Right lobe of liver (tissue), 6 donors: Measurements from ENCODE around the gene PM20D2. TPM values are rescaled to one million over a fixed set of nuclear protein-coding genes. Genes with fewer than 3 reads are reported as not detected.

ENCODE experiments used
- ATAC-seq, 4 donors: fragments of 200-7000 bp; cut with Tn5 transposase; one replicate each; pipeline ENCODE4 v1.9.1; 2020; ENCODE audit warnings: mild to moderate bottlenecking in 4 of 4, moderate library complexity in 4 of 4
- DNase-seq, 3 donors: peaks; one replicate each; pipeline ENCODE4 v3.0.0-alpha.2; 2020
- H3K27ac ChIP-seq, 3 donors: fragments of 200-600 bp; one replicate each; pipeline ENCODE4 v1.8.0; 2022
- H3K27me3 ChIP-seq, 2 donors: fragments of 200-600 bp; one replicate each; pipeline ENCODE4 v1.8.0; 2022
- H3K36me3 ChIP-seq, 4 donors: fragments of 200-600 bp; sonication (generic) in 1 of 4; one replicate each; pipeline versions ENCODE4 v1.5.1 to v1.8.0; 2017 to 2022; ENCODE audit warnings: control low read depth in 1 of 4
- H3K4me1 ChIP-seq, 4 donors: fragments of 200-600 bp; sonication (generic) in 1 of 4; one replicate each; pipeline versions ENCODE4 v1.5.1 to v1.8.0; 2017 to 2022; ENCODE audit warnings: control low read depth in 1 of 4
- H3K4me3 ChIP-seq, 3 donors: fragments of 200-600 bp; one replicate each; pipeline ENCODE4 v1.8.0; 2022
- H3K9me3 ChIP-seq, 4 donors: fragments of 200-600 bp; sonication (generic) in 1 of 4; one replicate each; pipeline versions ENCODE4 v1.5.1 to v1.8.0; 2017 to 2022; ENCODE audit warnings: control low read depth in 1 of 4
- POLR2A ChIP-seq: fragments of 450-650 bp; IDR thresholded peaks from one replicate; pipeline ENCODE4 v1.6.1; 2017; ENCODE audit warnings: antibody characterized with exemption, mild to moderate bottlenecking
- WGBS: methylation state at CpG from one replicate; pipeline ENCODE4 v1.1.6; 2018; ENCODE audit warnings: low coverage, low lambda C conversion rate; ENCODE audit not compliant: insufficient coverage; ENCODE audit errors: missing lambda C conversion rate; 5-methylcytosine and 5-hydroxymethylcytosine counted together
- intact Hi-C, 2 donors: fragments of 100-400 bp; cut with DNase I; formaldehyde crosslinking; loops; one replicate each; pipeline versions ENCODE4 v1.11.2 to v1.14.1; 2022
- total RNA-seq, 6 experiments: library from RNA; depleted of rRNA in 2 of 6; stranded (reverse); fragments of >200 nt in 2 of 6; fragmentation: NEBNext Ultra II Directional in 3 of 6; extraction: Animal tissue kit (Norgen Biotek cat#: 25700) in 3 of 6; gene quantifications; one replicate each; pipeline versions ENCODE4 v1.1.0 to v1.2.4, GENCODE V29; 2016 to 2023
- TF ChIP-seq, protein P1 (sequence below), 4 donors: fragments of 200-600 bp in 3 of 4; fragments of 450-650 bp in 1 of 4; IDR thresholded peaks; one replicate each; pipeline versions ENCODE4 v1.5.1 to v1.8.0; 2016 to 2022; ENCODE audit warnings: antibody characterized with exemption in 4 of 4, mild to moderate bottlenecking in 2 of 4
- donor health status: DM: no; HTN: yes; CAD: no.
- donor health status: DM: no; HTN: no; CAD: no.
- donor health status: DM: no; HTN: no; CAD: no.
- donor health status: DM: no; HTN: yes; CAD: no.
- donor health status: DM: no; HTN: yes; CAD: no.

PM20D2 gene
- total RNA-seq, 6 experiments from 2014 or later, result 2.4 to 6.1 (median 4.5) TPM

DNA sequence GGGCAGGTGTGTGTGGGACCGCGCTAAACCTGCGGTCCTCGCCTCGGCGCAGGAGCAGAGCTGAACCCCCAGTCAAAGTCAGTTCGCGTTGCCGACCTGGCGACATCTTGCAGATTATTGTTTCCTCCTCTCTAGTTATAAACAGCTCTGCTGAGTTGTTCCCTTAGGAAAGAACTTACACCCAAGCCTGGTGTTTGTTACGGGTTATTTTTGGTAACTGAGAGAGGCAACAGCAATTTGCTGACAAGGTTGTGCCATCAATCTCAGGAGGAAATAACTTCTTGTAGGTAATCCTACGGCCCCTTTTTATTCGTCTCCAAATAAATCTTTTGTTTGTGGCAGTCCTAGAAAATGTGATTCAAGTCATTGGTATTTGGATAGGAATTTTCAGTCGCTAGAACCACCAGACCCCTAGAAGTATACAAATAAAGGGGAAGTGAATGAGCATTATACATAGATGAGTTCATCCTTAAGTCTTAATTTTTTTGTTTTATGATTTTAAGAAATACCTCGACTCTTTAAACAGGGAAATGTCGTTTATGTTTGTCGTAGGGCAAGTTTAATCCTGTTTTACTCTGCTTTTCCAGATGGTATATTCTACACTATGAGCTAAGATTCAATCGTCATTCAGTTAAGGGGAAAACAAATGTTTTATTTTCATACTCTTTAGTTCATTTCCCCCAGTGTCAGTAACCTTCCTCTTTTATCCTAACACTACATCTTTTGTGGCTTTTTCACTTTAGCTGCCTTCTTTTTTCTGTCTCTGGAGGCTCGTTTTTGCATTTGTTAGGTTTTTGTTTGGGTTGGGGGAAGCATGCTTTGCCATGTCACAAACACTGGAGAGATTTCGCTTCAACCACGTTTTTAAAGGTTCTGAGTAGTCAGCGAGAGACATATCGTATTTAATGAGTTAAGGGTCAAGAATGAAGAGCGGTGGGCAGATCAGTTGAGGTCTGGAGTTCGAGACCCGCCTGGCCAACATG lies 1.2 kb downstream of the PM20D2 start:
- intact Hi-C loops, result no loop called here
- WGBS, result 48% methylated on average over 16 of the region's 26 CpGs
- H3K27me3 ChIP-seq, result no peaks in the 10 kb centered on the region
- peak overlapping the region; percentile 76 to 90 (median 79) for H3K4me3 ChIP-seq
- H3K4me1 ChIP-seq, result peaks cover 0 to 7% (median 0%) of the 10 kb centered on the region in 4 donors
- peak overlapping the region; percentile 72 to 78 (median 76) for H3K27ac ChIP-seq
- no peak for ATAC-seq
- H3K9me3 ChIP-seq, result no peaks in the 10 kb centered on the region
- no peak for DNase-seq
- H3K36me3 ChIP-seq, result no peaks in the 10 kb centered on the region
- no peak for TF ChIP-seq POLR2A
- TF ChIP-seq, protein P1, sequence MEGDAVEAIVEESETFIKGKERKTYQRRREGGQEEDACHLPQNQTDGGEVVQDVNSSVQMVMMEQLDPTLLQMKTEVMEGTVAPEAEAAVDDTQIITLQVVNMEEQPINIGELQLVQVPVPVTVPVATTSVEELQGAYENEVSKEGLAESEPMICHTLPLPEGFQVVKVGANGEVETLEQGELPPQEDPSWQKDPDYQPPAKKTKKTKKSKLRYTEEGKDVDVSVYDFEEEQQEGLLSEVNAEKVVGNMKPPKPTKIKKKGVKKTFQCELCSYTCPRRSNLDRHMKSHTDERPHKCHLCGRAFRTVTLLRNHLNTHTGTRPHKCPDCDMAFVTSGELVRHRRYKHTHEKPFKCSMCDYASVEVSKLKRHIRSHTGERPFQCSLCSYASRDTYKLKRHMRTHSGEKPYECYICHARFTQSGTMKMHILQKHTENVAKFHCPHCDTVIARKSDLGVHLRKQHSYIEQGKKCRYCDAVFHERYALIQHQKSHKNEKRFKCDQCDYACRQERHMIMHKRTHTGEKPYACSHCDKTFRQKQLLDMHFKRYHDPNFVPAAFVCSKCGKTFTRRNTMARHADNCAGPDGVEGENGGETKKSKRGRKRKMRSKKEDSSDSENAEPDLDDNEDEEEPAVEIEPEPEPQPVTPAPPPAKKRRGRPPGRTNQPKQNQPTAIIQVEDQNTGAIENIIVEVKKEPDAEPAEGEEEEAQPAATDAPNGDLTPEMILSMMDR (IDR thresholded peaks at IDR 0.05), result no peak

DNA sequence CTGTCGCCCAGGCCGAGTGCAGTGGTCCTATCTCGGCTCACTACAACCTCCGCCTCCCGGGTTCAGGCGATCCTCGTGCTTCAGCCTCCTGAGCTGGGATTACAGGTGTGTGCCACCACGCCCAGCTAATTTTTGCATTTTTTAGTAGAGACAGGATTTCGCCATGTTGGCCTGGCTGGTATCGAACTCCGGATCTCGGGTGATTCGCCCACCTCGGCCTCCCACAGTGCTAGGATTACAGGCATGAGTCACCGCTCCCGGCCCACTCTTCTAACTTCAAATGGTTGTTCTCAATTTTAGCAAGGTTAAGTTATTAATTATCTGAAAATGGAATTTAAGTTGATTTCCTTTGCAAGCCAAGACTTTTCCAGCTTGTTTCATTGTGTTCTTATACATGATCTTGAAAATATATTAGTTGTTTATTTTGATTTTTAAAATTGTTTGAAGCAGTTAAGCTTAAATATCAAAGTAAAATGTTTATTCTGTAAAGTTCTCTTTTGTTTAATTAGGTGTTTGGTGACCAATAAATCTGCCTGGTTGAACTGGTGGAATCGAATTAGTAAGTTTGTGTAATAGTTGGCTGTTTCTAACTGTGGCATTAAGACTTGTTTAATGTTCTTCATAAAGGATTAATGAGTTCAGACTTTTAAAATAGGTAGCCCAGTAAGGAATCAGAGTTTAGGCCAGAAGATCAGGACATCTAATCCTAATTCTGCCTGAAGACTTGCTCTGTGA lies 2.3 kb downstream of the PM20D2 start:
- Histone ChIP-seq H3K27ac (no peak overlapping the region), H3K4me3 (no peak overlapping the region), H3K4me1 (peaks cover 0 to 7% (median 0%) of the 10 kb centered on the region in 4 donors), H3K36me3 (no peaks in the 10 kb centered on the region), H3K27me3 (no peaks in the 10 kb centered on the region), H3K9me3 (no peaks in the 10 kb centered on the region)
- intact Hi-C loops, result no loop called here
- ATAC-seq (no peak), DNase-seq (no peak)
- WGBS, result 83% methylated on average over 12 of the region's 17 CpGs
- TF ChIP-seq, protein P1 (IDR thresholded peaks at IDR 0.05), result no peak
- TF ChIP-seq POLR2A, result no peak

DNA sequence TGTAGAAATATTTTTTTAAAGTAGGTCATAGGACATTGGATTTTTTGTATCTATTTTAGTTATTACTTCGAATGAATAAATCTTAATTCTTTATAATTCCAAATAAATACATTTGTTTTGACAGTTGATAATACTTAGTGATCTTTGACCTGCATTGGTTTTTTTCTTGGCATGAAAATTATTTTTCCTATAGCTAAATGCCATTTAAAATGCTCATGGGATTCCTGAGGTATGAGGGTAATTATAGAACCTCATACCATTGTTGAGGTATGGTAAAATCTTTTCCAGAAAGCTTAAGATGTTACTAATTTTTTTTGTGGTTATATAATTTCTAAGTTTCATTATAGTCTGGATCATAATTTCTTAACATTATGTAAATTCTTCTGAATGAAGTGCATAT lies 8.3 kb downstream of the PM20D2 start:
- DNase-seq (no peak), ATAC-seq (no peak)
- intact Hi-C loops, result no loop called here
- Histone ChIP-seq H3K9me3 (no peaks in the 10 kb centered on the region), H3K36me3 (no peaks in the 10 kb centered on the region), H3K4me3 (no peak overlapping the region), H3K27ac (no peak overlapping the region), H3K4me1 (no peaks in the 10 kb centered on the region), H3K27me3 (no peaks in the 10 kb centered on the region)
- WGBS, result 93% methylated on average over 1 of the region's 1 CpG
- TF ChIP-seq, protein P1 (IDR thresholded peaks at IDR 0.05), result no peak
- TF ChIP-seq POLR2A, result no peak

DNA sequence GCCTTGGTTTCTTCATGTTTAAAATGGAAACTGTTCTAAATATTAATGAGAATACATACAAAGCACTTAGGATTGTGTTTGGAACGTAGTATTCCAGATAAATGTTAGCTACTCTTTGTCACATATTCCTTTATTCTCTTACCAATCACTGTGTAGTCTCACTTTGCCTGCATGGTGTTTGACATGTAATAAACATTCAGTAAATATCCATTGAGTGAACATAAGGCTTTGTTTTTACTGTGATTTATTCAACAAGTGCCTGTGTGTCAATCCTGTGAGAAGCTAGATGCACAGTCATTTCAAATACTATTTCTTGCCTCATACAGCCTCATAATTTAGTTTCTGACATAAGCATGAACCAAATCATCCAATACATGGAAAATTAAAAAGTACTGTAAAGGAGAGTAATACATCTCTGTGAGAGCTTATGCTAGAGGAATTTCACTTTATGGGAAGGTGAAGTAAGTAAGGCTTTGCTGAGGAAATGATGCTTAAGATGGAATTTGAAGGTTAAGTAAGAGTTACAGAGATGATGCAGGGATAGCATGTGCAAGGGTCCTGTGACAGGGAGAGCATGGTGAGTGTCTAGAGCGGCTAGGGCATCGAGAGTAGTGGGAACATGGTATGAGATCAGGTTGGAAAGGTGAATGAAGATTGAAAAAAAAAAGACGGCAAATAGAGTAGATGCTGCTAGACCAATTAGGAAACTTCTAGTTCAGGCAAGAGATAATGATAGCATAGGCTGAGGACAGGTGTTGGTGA lies 14.7 kb downstream of the PM20D2 start:
- DNase-seq (no peak), ATAC-seq (no peak)
- Histone ChIP-seq H3K4me3 (no peak overlapping the region), H3K27me3 (no peaks in the 10 kb centered on the region), H3K36me3 (peaks cover 0 to 11% (median 1%) of the 10 kb centered on the region in 4 donors), H3K27ac (no peak overlapping the region), H3K9me3 (no peaks in the 10 kb centered on the region), H3K4me1 (no peaks in the 10 kb centered on the region)
- WGBS, result 91% methylated on average over 4 of the region's 4 CpGs
- intact Hi-C loops, result no loop called here
- TF ChIP-seq, protein P1 (IDR thresholded peaks at IDR 0.05), result no peak
- no peak for TF ChIP-seq POLR2A
